Neuronal stem cell (in vitro differentiated cells): ENCODE data around the gene GRIN3B.
A peak's percentile ranks its signal among the peaks of the same experiment; 100 is the strongest.

Experiments
- DNase-seq: peaks from one replicate; pipeline ENCODE4 v3.0.0-alpha.2; 2013; ENCODE audit warnings: low spot score
- H2AFZ ChIP-seq: one replicate; pipeline ENCODE4 v1.6.1; 2013; ENCODE audit warnings: mild to moderate bottlenecking, low read length, inconsistent platforms
- H2AK5ac ChIP-seq: 2 replicates; pipeline ENCODE4 v1.6.1; 2013; ENCODE audit warnings: low read depth, mild to moderate bottlenecking, inconsistent platforms, low read length, moderate library complexity, mixed read lengths
- H2BK120ac ChIP-seq: 2 replicates; pipeline ENCODE4 v1.6.1; 2013; ENCODE audit warnings: low read depth, mild to moderate bottlenecking, inconsistent platforms, low read length, moderate library complexity, mixed read lengths
- H2BK12ac ChIP-seq: one replicate; pipeline ENCODE4 v1.6.1; 2013; ENCODE audit warnings: low read length, inconsistent platforms
- H2BK15ac ChIP-seq: 2 replicates; pipeline ENCODE4 v1.6.1; 2013; ENCODE audit warnings: mild to moderate bottlenecking, low read length, inconsistent platforms, mixed read lengths
- H2BK5ac ChIP-seq: one replicate; pipeline ENCODE4 v1.6.1; 2013; ENCODE audit warnings: inconsistent platforms, mild to moderate bottlenecking, low read length, moderate library complexity
- H3K14ac ChIP-seq: one replicate; pipeline ENCODE4 v1.6.1; 2013; ENCODE audit warnings: low read length, inconsistent platforms
- H3K18ac ChIP-seq: 2 replicates; pipeline ENCODE4 v1.6.1; 2013; ENCODE audit warnings: low read length, inconsistent platforms
- H3K23ac ChIP-seq: 2 replicates; pipeline ENCODE4 v1.6.1; 2013; ENCODE audit warnings: low read depth, mild to moderate bottlenecking, mixed read lengths, low read length, inconsistent platforms; ENCODE audit not compliant: poor library complexity
- H3K27ac ChIP-seq: replicated peaks from 3 replicates; pipeline ENCODE4 v1.5.1; 2013; ENCODE audit warnings: low read length, inconsistent platforms
- H3K27me3 ChIP-seq, 3 experiments: 2 replicates each; pipeline ENCODE4 v1.6.1; 2013; ENCODE audit warnings: low read length in 3 of 3, mild to moderate bottlenecking in 2 of 3, inconsistent platforms in 1 of 3, low read depth in 1 of 3, mixed read lengths in 1 of 3, moderate library complexity in 1 of 3; ENCODE audit not compliant: control insufficient read depth in 3 of 3, insufficient read depth in 3 of 3
- H3K36me3 ChIP-seq, 2 donors: replicated peaks in 1 of 2; 2 replicates each; pipeline ENCODE4 v1.6.1; 2013; ENCODE audit warnings: low read length in 2 of 2; ENCODE audit not compliant: control insufficient read depth in 2 of 2, insufficient read depth in 2 of 2
- H3K4ac ChIP-seq: 2 replicates; pipeline ENCODE4 v1.6.1; 2013; ENCODE audit warnings: inconsistent platforms, mild to moderate bottlenecking, low read length, moderate library complexity
- H3K4me1 ChIP-seq, 2 donors: 1 replicate in 1 of 2; 2 replicates in 1 of 2; pipeline ENCODE4 v1.6.1; 2013; ENCODE audit warnings: low read length in 2 of 2, low read depth in 1 of 2; ENCODE audit not compliant: control insufficient read depth in 2 of 2, insufficient read depth in 1 of 2
- H3K4me2 ChIP-seq: one replicate; pipeline ENCODE4 v1.6.1; 2013; ENCODE audit warnings: mild to moderate bottlenecking, low read length, inconsistent platforms; ENCODE audit not compliant: insufficient read depth, poor library complexity, severe bottlenecking
- H3K4me3 ChIP-seq, 2 donors: 2 replicates each; pipeline ENCODE4 v1.5.1; 2013; ENCODE audit warnings: low read length in 2 of 2, mild to moderate bottlenecking in 2 of 2, inconsistent platforms in 1 of 2, moderate library complexity in 1 of 2
- H3K79me1 ChIP-seq: one replicate; pipeline ENCODE4 v1.6.1; 2013; ENCODE audit warnings: low read depth, mild to moderate bottlenecking, inconsistent platforms, low read length, moderate library complexity
- H3K9ac ChIP-seq: one replicate; pipeline ENCODE4 v1.6.1; 2013; ENCODE audit warnings: mild to moderate bottlenecking, low read depth, low read length, inconsistent platforms; ENCODE audit not compliant: poor library complexity
- H3K9me3 ChIP-seq, 2 donors: replicated peaks in 1 of 2; 2 replicates each; pipeline versions ENCODE3 to v1.6.1; 2013; ENCODE audit warnings: low read length in 2 of 2, mild to moderate bottlenecking in 2 of 2, inconsistent platforms in 1 of 2, low read depth in 1 of 2, mixed read lengths in 1 of 2, moderate library complexity in 1 of 2; ENCODE audit not compliant: control insufficient read depth in 2 of 2, insufficient read depth in 1 of 2
- H4K8ac ChIP-seq: one replicate; pipeline ENCODE4 v1.6.1; 2013; ENCODE audit warnings: low read depth, mild to moderate bottlenecking, inconsistent platforms, low read length, moderate library complexity
- H4K91ac ChIP-seq: one replicate; pipeline ENCODE4 v1.6.1; 2013; ENCODE audit warnings: low read length, low read depth, mild to moderate bottlenecking, inconsistent platforms; ENCODE audit not compliant: poor library complexity
- WGBS, 2 donors: extraction: QIAGEN DNeasy Blood & Tissue Kit; methylation state at CpG; one replicate each; pipeline ENCODE4 v1.1.7; 2013; ENCODE audit warnings: missing lambda C conversion rate in 2 of 2, mixed read lengths in 1 of 2; ENCODE audit not compliant: insufficient read length in 2 of 2, insufficient replicate concordance in 1 of 2; ENCODE audit errors: extremely low coverage in 2 of 2; 5-methylcytosine and 5-hydroxymethylcytosine counted together

The GRIN3B gene

DNA sequence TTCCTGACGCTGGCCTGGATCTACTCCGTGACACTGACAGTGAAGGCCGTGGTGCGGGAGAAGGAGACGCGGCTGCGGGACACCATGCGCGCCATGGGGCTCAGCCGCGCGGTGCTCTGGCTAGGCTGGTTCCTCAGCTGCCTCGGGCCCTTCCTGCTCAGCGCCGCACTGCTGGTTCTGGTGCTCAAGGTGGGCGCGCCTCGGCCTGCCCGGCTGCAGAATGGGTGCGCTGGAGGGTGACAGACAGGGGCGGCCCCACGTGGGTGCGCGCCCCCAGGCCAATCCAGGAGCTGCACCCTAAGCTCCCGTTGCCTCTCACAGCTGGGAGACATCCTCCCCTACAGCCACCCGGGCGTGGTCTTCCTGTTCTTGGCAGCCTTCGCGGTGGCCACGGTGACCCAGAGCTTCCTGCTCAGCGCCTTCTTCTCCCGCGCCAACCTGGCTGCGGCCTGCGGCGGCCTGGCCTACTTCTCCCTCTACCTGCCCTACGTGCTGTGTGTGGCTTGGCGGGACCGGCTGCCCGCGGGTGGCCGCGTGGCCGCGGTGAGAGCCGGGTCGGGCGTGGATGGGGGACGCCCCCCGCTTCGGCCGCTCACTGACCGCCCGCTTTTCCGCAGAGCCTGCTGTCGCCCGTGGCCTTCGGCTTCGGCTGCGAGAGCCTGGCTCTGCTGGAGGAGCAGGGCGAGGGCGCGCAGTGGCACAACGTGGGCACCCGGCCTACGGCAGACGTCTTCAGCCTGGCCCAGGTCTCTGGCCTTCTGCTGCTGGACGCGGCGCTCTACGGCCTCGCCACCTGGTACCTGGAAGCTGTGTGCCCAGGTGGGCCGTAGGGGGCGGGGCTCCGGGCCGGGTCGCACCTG, 46.8 kb downstream of the GRIN3B start:
- Histone ChIP-seq H3K4ac (peak overlapping the region; percentile 53), H2BK5ac (no peak overlapping the region), H3K4me2 (no peak overlapping the region), H2BK15ac (no peak overlapping the region), H3K14ac (peak overlapping the region; percentile 82), H3K9ac (peak overlapping the region; percentile 21), H2AFZ (no peak overlapping the region), H3K36me3 (no peaks in the 10 kb centered on the region), H2AK5ac (peak overlapping the region; percentile 97), H3K23ac (peak overlapping the region; percentile 65), H4K91ac (no peak overlapping the region), H2BK12ac (peak overlapping the region; percentile 22), H3K27me3 (no peaks in the 10 kb centered on the region), H3K4me1 (peaks cover 0 to 2% of the 10 kb centered on the region in 2 donors), H3K79me1 (peaks cover 2% of the 10 kb centered on the region), H3K4me3 (peak overlapping the region in 1 of 2 donors; percentile 8), H3K9me3 (peaks cover 0 to 3% of the 10 kb centered on the region in 2 donors), H3K27ac (no peak overlapping the region), H3K18ac (peak overlapping the region; percentile 57), H4K8ac (no peak overlapping the region), H2BK120ac (no peak overlapping the region)
- DNase-seq, result no peak
- no CpG with 5 or more reads among the region's 77 CpGs for WGBS, 2 donors

DNA sequence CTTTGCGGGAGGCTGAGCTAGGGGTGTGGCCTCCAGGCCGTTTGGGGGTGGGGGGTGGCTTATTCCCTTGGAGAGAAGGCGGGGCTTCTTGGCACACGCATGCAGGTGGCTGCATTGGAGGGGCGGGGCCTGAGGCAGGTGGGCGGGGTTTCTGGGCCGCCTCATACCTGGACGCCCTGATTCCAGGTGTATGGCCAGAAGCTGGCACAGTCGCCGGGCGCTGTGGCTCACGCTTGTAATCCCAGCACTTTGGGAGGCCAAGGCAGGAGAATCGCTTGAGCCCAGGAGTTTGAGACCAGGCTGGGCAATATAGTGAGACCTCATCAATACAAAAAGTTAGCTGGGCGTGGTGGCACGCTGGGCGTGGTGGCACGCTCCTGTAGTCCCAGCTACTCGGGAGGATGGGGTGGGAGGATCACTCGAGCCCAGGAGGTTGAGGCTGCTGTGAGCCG, 47.5 kb downstream of the GRIN3B start:
- H2AFZ ChIP-seq, result no peak overlapping the region
- H2BK15ac ChIP-seq, result no peak overlapping the region
- H3K4me2 ChIP-seq, result no peak overlapping the region
- no peak overlapping the region for H2BK120ac ChIP-seq
- peaks cover 0 to 3% of the 10 kb centered on the region in 2 donors for H3K9me3 ChIP-seq
- H3K79me1 ChIP-seq, result peaks cover 2% of the 10 kb centered on the region
- H3K18ac ChIP-seq, result no peak overlapping the region
- no peak overlapping the region for H3K9ac ChIP-seq
- no peak overlapping the region for H3K4ac ChIP-seq
- no peak overlapping the region for H3K4me3 ChIP-seq
- H3K36me3 ChIP-seq, result no peaks in the 10 kb centered on the region
- DNase-seq, result no peak
- H3K23ac ChIP-seq, result no peak overlapping the region
- no peak overlapping the region for H3K14ac ChIP-seq
- peak overlapping the region; percentile 97 for H2AK5ac ChIP-seq
- peak overlapping the region; percentile 10 for H2BK12ac ChIP-seq
- WGBS, 2 donors, result no CpG with 5 or more reads among the region's 20 CpGs
- H4K91ac ChIP-seq, result no peak overlapping the region
- peaks cover 0 to 2% of the 10 kb centered on the region in 2 donors for H3K4me1 ChIP-seq
- no peaks in the 10 kb centered on the region for H3K27me3 ChIP-seq
- H3K27ac ChIP-seq, result no peak overlapping the region
- no peak overlapping the region for H4K8ac ChIP-seq
- no peak overlapping the region for H2BK5ac ChIP-seq

- Histone ChIP-seq H2AK5ac (no peak overlapping the region), H2AFZ (no peak overlapping the region), H3K23ac (no peak overlapping the region), H3K14ac (no peak overlapping the region), H2BK12ac (no peak overlapping the region), H3K9me3 (peaks cover 0 to 3% of the 10 kb centered on the region in 2 donors), H3K18ac (no peak overlapping the region), H3K9ac (no peak overlapping the region), H2BK5ac (no peak overlapping the region), H4K8ac (no peak overlapping the region), H3K36me3 (no peaks in the 10 kb centered on the region), H3K4me2 (no peak overlapping the region), H3K4ac (no peak overlapping the region), H3K27me3 (no peaks in the 10 kb centered on the region), H3K27ac (no peak overlapping the region), H4K91ac (no peak overlapping the region), H2BK120ac (no peak overlapping the region), H3K79me1 (peaks cover 2% of the 10 kb centered on the region), H2BK15ac (no peak overlapping the region), H3K4me1 (peaks cover 0 to 2% of the 10 kb centered on the region in 2 donors), H3K4me3 (no peak overlapping the region)
- no CpG with 5 or more reads among the region's 17 CpGs for WGBS, 2 donors
- DNase-seq, result no peak
Measured at GRCh38 chr19:1049106-1049505, 48.9 kb downstream of the GRIN3B start.

DNA sequence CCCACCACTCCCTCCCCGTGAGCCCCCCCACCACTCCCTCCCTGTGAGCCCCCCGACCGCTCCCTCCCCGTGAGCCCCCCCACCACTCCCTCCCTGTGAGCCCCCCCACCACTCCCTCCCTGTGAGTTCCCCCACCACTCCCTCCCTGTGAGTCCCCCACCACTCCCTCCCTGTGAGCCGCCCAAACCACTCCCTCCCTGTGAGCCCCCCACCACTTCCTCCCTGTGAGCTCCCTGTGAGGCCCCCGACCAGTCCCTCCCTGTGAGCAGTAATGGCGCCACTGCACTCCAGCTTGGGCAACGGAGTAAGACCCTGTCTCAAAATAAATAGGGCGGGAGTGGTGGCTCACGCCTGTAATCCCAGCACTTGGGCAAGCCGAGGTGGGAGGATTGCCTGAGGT, 49.6 kb downstream of the GRIN3B start:
- H3K4ac ChIP-seq, result no peak overlapping the region
- H3K27me3 ChIP-seq, result no peaks in the 10 kb centered on the region
- H3K9me3 ChIP-seq, result peaks cover 0 to 5% of the 10 kb centered on the region in 2 donors
- H4K8ac ChIP-seq, result no peak overlapping the region
- peak overlapping the region; percentile 2 for H3K4me2 ChIP-seq
- no peak overlapping the region for H2AK5ac ChIP-seq
- no peaks in the 10 kb centered on the region for H3K36me3 ChIP-seq
- WGBS, 2 donors, result no CpG with 5 or more reads among the region's 11 CpGs
- H3K27ac ChIP-seq, result no peak overlapping the region
- peaks cover 2% of the 10 kb centered on the region for H3K79me1 ChIP-seq
- no peak overlapping the region for H3K14ac ChIP-seq
- H3K18ac ChIP-seq, result no peak overlapping the region
- no peak overlapping the region for H4K91ac ChIP-seq
- peaks cover 0 to 2% of the 10 kb centered on the region in 2 donors for H3K4me1 ChIP-seq
- no peak overlapping the region for H2BK15ac ChIP-seq
- no peak overlapping the region for H3K23ac ChIP-seq
- no peak overlapping the region for H2BK12ac ChIP-seq
- DNase-seq, result no peak
- no peak overlapping the region for H3K9ac ChIP-seq
- H2BK5ac ChIP-seq, result no peak overlapping the region
- no peak overlapping the region for H2AFZ ChIP-seq
- no peak overlapping the region for H2BK120ac ChIP-seq
- H3K4me3 ChIP-seq, result no peak overlapping the region
